Gastrocnemius medialis (tissue), 4 donors: ENCODE measurements around the gene MCM5.

Source experiments
- POLR2A ChIP-seq, 2 donors: fragments of 450-650 bp; IDR thresholded peaks; one replicate each; pipeline ENCODE4 v1.6.1; 2017; ENCODE audit warnings: antibody characterized with exemption in 2 of 2, mild to moderate bottlenecking in 2 of 2, moderate library complexity in 2 of 2
- TF ChIP-seq, protein P1 (sequence below), 5 experiments: fragments of 450-650 bp in 3 of 5; fragments of 200-600 bp in 2 of 5; sonication (generic) in 2 of 5; IDR thresholded peaks in 4 of 5; conservative IDR thresholded peaks in 1 of 5; 1 replicate in 4 of 5; 2 replicates in 1 of 5; pipeline ENCODE4 v1.5.1; 2016 to 2019; ENCODE audit warnings: antibody characterized with exemption in 5 of 5, mild to moderate bottlenecking in 3 of 5, moderate library complexity in 3 of 5

DNA sequence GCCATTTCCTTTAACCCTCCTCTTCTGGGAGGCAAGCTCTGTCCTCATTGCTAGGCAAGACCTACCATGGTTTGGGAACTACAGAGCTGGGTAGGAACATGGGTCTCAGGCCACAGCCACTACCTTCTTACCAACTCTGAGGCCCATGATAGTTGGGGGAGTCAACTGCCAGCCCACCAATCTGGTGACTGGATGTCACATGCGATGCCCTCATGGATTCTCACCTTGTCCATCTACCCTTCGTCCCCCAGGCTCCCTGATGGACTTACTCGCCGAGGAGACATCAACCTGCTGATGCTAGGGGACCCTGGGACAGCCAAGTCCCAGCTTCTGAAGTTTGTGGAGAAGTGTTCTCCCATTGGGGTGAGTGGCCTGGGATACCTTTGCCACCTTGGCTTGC, 13.7 kb downstream of the MCM5 start:
- TF ChIP-seq, protein P1, sequence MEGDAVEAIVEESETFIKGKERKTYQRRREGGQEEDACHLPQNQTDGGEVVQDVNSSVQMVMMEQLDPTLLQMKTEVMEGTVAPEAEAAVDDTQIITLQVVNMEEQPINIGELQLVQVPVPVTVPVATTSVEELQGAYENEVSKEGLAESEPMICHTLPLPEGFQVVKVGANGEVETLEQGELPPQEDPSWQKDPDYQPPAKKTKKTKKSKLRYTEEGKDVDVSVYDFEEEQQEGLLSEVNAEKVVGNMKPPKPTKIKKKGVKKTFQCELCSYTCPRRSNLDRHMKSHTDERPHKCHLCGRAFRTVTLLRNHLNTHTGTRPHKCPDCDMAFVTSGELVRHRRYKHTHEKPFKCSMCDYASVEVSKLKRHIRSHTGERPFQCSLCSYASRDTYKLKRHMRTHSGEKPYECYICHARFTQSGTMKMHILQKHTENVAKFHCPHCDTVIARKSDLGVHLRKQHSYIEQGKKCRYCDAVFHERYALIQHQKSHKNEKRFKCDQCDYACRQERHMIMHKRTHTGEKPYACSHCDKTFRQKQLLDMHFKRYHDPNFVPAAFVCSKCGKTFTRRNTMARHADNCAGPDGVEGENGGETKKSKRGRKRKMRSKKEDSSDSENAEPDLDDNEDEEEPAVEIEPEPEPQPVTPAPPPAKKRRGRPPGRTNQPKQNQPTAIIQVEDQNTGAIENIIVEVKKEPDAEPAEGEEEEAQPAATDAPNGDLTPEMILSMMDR (IDR thresholded peaks at IDR 0.05 in 4 of 5, conservative IDR thresholded peaks at IDR 0.05 in 1 of 5), result no peak
- no peak for TF ChIP-seq POLR2A (IDR thresholded peaks at IDR 0.05)
